VCaP (cell line): ENCODE results near the gene STARD9.

ENCODE experiments used
- H3K27ac ChIP-seq: fragments of 450-650 bp; 2 replicates; pipeline ENCODE4 v1.5.1; 2017
- CTCF ChIP-seq: fragments of 450-650 bp; conservative IDR thresholded peaks from 2 replicates; pipeline ENCODE4 v1.5.1; 2017; ENCODE audit warnings: mild to moderate bottlenecking, moderate library complexity

STARD9 gene

GRCh38 chr15:42577514-42578031, 2.2 kb downstream of the STARD9 start:
- TF ChIP-seq CTCF = no peak
- no peak overlapping the region for H3K27ac ChIP-seq

GRCh38 chr15:42578984-42579537, 3.7 kb downstream of the STARD9 start:
- TF ChIP-seq CTCF = no peak
- no peak overlapping the region for H3K27ac ChIP-seq

- H3K27ac ChIP-seq = no peak overlapping the region
- no peak for TF ChIP-seq CTCF
Observed at GRCh38 chr15:42581272-42581730, 5.9 kb downstream of the STARD9 start.

GRCh38 chr15:42582569-42583375, 7.4 kb downstream of the STARD9 start:
- no peak overlapping the region for H3K27ac ChIP-seq

GRCh38 chr15:42584031-42584765, 8.8 kb downstream of the STARD9 start:
- no peak for TF ChIP-seq CTCF
- no peak overlapping the region for H3K27ac ChIP-seq

More at GRCh38 chr15:42582569-42583375, 7.4 kb downstream of the STARD9 start:
- TF ChIP-seq CTCF = no peak

- no peak for TF ChIP-seq CTCF
- no peak overlapping the region for H3K27ac ChIP-seq
Observed at GRCh38 chr15:42590619-42591237, 15.3 kb downstream of the STARD9 start.
